OCI-LY1 (cell line): ENCODE measurements around the gene USH1C.

Source experiments
- H2AFZ ChIP-seq: fragments of 200-600 bp; sonication (generic), shearing (Covaris generic); 2 replicates; pipeline ENCODE4 v1.6.0; 2014; ENCODE audit warnings: antibody characterized with exemption, mild to moderate bottlenecking, low read length
- H3F3A ChIP-seq: fragments of 200-600 bp; sonication (generic), shearing (Covaris generic); 2 replicates; pipeline ENCODE4 v1.6.0; 2014; ENCODE audit warnings: mild to moderate bottlenecking, antibody characterized with exemption, low read length, moderate library complexity; ENCODE audit not compliant: insufficient read depth
- H3K27ac ChIP-seq: fragments of 200-600 bp; sonication (generic); 2 replicates; pipeline ENCODE4 v1.5.1; 2014; ENCODE audit warnings: low read length, mixed run types, mild to moderate bottlenecking, low read depth; ENCODE audit not compliant: poor library complexity, severe bottlenecking
- H3K27me3 ChIP-seq: fragments of 200-600 bp; sonication (generic); 2 replicates; pipeline ENCODE4 v1.6.0; 2014; ENCODE audit warnings: antibody characterized with exemption, mild to moderate bottlenecking, low read length, moderate library complexity; ENCODE audit not compliant: insufficient read depth
- H3K36me3 ChIP-seq: fragments of 200-600 bp; sonication (generic); 2 replicates; pipeline ENCODE4 v1.6.1; 2014; ENCODE audit warnings: mild to moderate bottlenecking, antibody characterized with exemption, low read length, moderate library complexity, mixed read lengths; ENCODE audit not compliant: insufficient read depth
- H3K4me1 ChIP-seq: fragments of 200-600 bp; sonication (generic); 2 replicates; pipeline ENCODE4 v1.5.1; 2014; ENCODE audit warnings: mild to moderate bottlenecking, low read length, moderate library complexity; ENCODE audit not compliant: insufficient read depth, severe bottlenecking
- H3K4me2 ChIP-seq: fragments of 200-600 bp; sonication (generic), shearing (Covaris generic); 2 replicates; pipeline ENCODE4 v1.6.1; 2014; ENCODE audit warnings: low read length
- H3K4me3 ChIP-seq: fragments of 200-600 bp; sonication (generic); 2 replicates; pipeline ENCODE4 v1.5.1; 2014; ENCODE audit warnings: low read length, low read depth, mild to moderate bottlenecking, mixed read lengths; ENCODE audit not compliant: poor library complexity, severe bottlenecking
- H3K79me2 ChIP-seq: fragments of 200-600 bp; shearing (Covaris generic); 2 replicates; pipeline ENCODE4 v1.6.1; 2016; ENCODE audit warnings: mixed run types, low read length, mixed read lengths; ENCODE audit not compliant: insufficient read depth
- H3K9ac ChIP-seq: fragments of 200-600 bp; sonication (generic), shearing (Covaris generic); 2 replicates; pipeline ENCODE4 v1.6.1; 2014; ENCODE audit warnings: mild to moderate bottlenecking, low read length, mixed read lengths
- H3K9me2 ChIP-seq: fragments of 200-600 bp; sonication (generic), shearing (Covaris generic); 2 replicates; pipeline ENCODE4 v1.6.1; 2014; ENCODE audit warnings: low read depth, mild to moderate bottlenecking, low read length, mixed read lengths
- H3K9me3 ChIP-seq: fragments of 200-600 bp; shearing (Covaris generic); 2 replicates; pipeline ENCODE4 v1.6.1; 2014; ENCODE audit warnings: low read length, mixed read lengths
- H4K20me1 ChIP-seq: fragments of 200-600 bp; sonication (generic), shearing (Covaris generic); 2 replicates; pipeline ENCODE4 v1.6.0; 2016; ENCODE audit warnings: mild to moderate bottlenecking, low read length; ENCODE audit not compliant: insufficient read depth
- EZH2 ChIP-seq: fragments of 200-600 bp; sonication (generic), shearing (Covaris generic); IDR thresholded peaks from 2 replicates; pipeline ENCODE4 v1.8.0; 2017; ENCODE audit warnings: borderline replicate concordance, mixed run types, mild to moderate bottlenecking, antibody characterized with exemption, low read length, moderate library complexity, mixed read lengths
- TF ChIP-seq, protein P1 (sequence below): fragments of 200-600 bp; sonication (generic), shearing (Covaris generic); IDR thresholded peaks from 2 replicates; pipeline ENCODE4 v1.5.1; 2017; ENCODE audit warnings: mild to moderate bottlenecking, antibody characterized with exemption, low read length, moderate library complexity, mixed read lengths

USH1C gene

GRCh38 chr11:17575431-17576425 lies 31.5 kb upstream of the USH1C start:
- H3F3A ChIP-seq: no peaks in the 10 kb centered on the region
- no peak overlapping the region for H2AFZ ChIP-seq
- no peaks in the 10 kb centered on the region for H3K36me3 ChIP-seq
- H3K4me3 ChIP-seq: no peak overlapping the region
- H3K79me2 ChIP-seq: no peaks in the 10 kb centered on the region
- no peaks in the 10 kb centered on the region for H4K20me1 ChIP-seq
- no peak for TF ChIP-seq EZH2
- TF ChIP-seq, protein P1, sequence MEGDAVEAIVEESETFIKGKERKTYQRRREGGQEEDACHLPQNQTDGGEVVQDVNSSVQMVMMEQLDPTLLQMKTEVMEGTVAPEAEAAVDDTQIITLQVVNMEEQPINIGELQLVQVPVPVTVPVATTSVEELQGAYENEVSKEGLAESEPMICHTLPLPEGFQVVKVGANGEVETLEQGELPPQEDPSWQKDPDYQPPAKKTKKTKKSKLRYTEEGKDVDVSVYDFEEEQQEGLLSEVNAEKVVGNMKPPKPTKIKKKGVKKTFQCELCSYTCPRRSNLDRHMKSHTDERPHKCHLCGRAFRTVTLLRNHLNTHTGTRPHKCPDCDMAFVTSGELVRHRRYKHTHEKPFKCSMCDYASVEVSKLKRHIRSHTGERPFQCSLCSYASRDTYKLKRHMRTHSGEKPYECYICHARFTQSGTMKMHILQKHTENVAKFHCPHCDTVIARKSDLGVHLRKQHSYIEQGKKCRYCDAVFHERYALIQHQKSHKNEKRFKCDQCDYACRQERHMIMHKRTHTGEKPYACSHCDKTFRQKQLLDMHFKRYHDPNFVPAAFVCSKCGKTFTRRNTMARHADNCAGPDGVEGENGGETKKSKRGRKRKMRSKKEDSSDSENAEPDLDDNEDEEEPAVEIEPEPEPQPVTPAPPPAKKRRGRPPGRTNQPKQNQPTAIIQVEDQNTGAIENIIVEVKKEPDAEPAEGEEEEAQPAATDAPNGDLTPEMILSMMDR: no peak
- no peaks in the 10 kb centered on the region for H3K9me2 ChIP-seq
- H3K4me1 ChIP-seq: peaks cover 8% of the 10 kb centered on the region
- H3K9me3 ChIP-seq: no peaks in the 10 kb centered on the region
- H3K4me2 ChIP-seq: no peak overlapping the region
- H3K27ac ChIP-seq: no peak overlapping the region
- H3K27me3 ChIP-seq: no peaks in the 10 kb centered on the region
- no peak overlapping the region for H3K9ac ChIP-seq

- H3K4me3 ChIP-seq: no peak overlapping the region
Measured at GRCh38 chr11:17574141-17575091, 30.2 kb upstream of the USH1C start.

DNA sequence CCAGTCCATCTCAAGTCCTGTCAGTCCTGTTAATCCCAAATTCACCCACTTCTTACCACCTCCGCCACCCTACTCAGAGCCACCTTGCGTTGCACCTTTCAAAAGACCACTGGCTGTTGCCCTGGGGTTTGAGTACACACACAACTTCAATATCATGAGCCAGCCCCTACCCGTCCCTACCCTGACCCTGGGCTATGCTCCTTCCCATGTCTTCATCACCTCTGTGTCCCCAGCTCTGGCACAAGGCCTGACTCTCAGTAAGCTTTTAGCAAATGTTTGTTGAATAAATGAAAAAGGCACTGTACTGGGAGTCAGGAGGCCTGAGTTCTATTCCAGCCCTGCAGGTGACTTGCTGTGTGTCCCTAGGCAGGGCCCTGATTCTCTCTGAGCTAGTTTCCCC lies 29.3 kb upstream of the USH1C start:
- H3K9ac ChIP-seq: no peak overlapping the region
- no peak for TF ChIP-seq EZH2
- TF ChIP-seq, protein P1: no peak
- H3K79me2 ChIP-seq: no peaks in the 10 kb centered on the region

More at GRCh38 chr11:17574141-17575091, 30.2 kb upstream of the USH1C start:
- TF ChIP-seq EZH2: no peak
- TF ChIP-seq, protein P1: no peak
- H3K9ac ChIP-seq: no peak overlapping the region
- H3K27me3 ChIP-seq: no peaks in the 10 kb centered on the region
- no peak overlapping the region for H2AFZ ChIP-seq
- peaks cover 8% of the 10 kb centered on the region for H3K4me1 ChIP-seq
- H3K9me3 ChIP-seq: no peaks in the 10 kb centered on the region
- H3K9me2 ChIP-seq: no peaks in the 10 kb centered on the region
- no peak overlapping the region for H3K4me2 ChIP-seq
- H3K27ac ChIP-seq: no peak overlapping the region
- no peaks in the 10 kb centered on the region for H3K79me2 ChIP-seq
- no peaks in the 10 kb centered on the region for H3F3A ChIP-seq
- H3K36me3 ChIP-seq: no peaks in the 10 kb centered on the region
- H4K20me1 ChIP-seq: no peaks in the 10 kb centered on the region

More for the DNA sequence above, 29.3 kb upstream of the USH1C start:
- Histone ChIP-seq H3K36me3 (no peaks in the 10 kb centered on the region), H3K9me2 (no peaks in the 10 kb centered on the region), H3K4me1 (peaks cover 8% of the 10 kb centered on the region), H3K27ac (no peak overlapping the region), H3K4me2 (no peak overlapping the region), H3K4me3 (no peak overlapping the region), H4K20me1 (no peaks in the 10 kb centered on the region), H3K27me3 (no peaks in the 10 kb centered on the region), H3F3A (no peaks in the 10 kb centered on the region), H2AFZ (no peak overlapping the region), H3K9me3 (no peaks in the 10 kb centered on the region)
